Left cardiac atrium (tissue), 4 donors: ENCODE measurements around the gene ODR4. TPM values are rescaled to one million over a fixed set of nuclear protein-coding genes. Genes with fewer than 3 reads are reported as not detected.
A peak's percentile ranks its signal among the peaks of the same experiment; 100 is the strongest.
"Not testable (repeated sequence)": the region's sequence is repeated elsewhere in the genome, so short reads cannot be mapped to it uniquely, and the experiment has no call there.

ENCODE experiments used
- ATAC-seq, 2 donors: fragments of 200-7000 bp; cut with Tn5 transposase; one replicate each; pipeline ENCODE4 v1.9.1; 2020; ENCODE audit warnings: mild to moderate bottlenecking in 2 of 2, moderate library complexity in 2 of 2
- DNase-seq: peaks from one replicate; pipeline ENCODE4 v3.0.0-alpha.2; 2020
- intact Hi-C, 2 donors: fragments of 100-400 bp; cut with DNase I; formaldehyde crosslinking; loops; one replicate each; pipeline versions ENCODE4 v1.14.1 to v1.15.1; 2022 to 2023
- total RNA-seq, 2 donors: library from RNA; stranded (reverse); fragmentation: NEBNext Ultra II Directional; extraction: Animal tissue kit (Norgen Biotek cat#: 25700); gene quantifications; one replicate each; pipeline ENCODE4 v1.2.1, GENCODE V29; 2021
- donor health status: DM: no; HTN: yes; CAD: no.
- donor health status: DM: no; HTN: yes; CAD: no; lungs with severe emphysema.
- donor health status: DM: yes; HTN: yes; CAD: no.
- donor health status: Dilated cardiomyopathy.

ODR4 gene
- total RNA-seq, 2 donors from 2014 or later, result 13.3 to 15.7 TPM

DNA sequence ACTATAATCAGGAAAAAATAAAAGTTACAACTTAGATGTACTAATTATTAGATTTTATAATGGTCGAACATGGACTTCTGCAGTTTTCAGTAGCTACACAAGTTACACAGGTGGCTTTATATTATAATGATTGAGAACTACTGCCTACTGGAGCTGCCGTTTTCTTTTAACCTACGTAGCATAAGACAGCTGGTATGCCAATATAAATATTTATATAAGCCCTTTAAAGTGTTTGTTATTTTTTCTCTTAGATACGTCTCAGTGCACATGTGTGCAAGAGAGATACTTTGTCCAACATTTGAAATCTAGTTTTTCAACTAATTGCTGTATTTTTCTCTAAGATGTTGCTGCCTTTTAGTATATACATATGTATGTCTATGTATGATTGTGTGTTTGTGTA lies 42.9 kb downstream of the ODR4 start:
- intact Hi-C loops, result no loop called here
- no peak for DNase-seq
- ATAC-seq, result no peak

DNA sequence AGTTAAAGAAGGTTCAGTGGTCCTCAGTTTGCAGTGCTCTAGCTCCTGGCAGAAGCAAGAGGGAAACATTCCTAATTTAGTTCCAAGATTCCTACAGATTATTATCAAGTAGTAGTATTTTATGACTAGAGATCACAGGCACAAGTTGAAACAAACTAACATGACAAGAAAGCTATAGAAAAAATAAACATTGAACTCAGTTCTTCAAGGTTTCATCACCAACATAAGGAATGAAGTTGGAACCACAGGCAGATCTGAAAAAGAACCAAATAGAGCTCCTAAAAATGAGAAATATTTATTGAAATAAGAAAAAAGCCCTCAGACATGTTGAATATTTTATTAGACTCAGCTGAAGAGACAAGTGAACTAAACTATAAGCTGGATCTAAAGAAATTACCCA lies 44.7 kb downstream of the ODR4 start:
- no peak for DNase-seq
- intact Hi-C loops, result no loop called here
- no peak for ATAC-seq

DNA sequence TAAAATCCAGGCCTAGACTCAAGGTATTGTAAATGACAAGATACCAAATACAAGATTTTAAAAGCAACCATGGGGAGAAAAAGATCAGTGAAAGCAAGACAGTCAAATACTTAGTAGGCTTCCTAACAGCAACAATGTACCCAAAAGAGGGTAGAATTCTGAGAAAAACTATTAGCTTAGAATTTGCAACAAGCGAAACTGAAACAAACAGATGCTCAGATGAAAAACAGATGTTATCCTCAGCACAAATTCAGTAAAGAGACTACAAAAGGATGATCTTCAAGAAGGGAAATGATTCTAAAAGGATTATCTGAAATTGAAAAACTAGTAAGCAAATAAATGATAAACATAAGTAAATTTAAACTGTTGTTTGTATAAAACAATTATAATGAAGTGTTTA lies 45.3 kb downstream of the ODR4 start:
- no peak for DNase-seq
- intact Hi-C loops, result no loop called here
- ATAC-seq, result no peak

DNA sequence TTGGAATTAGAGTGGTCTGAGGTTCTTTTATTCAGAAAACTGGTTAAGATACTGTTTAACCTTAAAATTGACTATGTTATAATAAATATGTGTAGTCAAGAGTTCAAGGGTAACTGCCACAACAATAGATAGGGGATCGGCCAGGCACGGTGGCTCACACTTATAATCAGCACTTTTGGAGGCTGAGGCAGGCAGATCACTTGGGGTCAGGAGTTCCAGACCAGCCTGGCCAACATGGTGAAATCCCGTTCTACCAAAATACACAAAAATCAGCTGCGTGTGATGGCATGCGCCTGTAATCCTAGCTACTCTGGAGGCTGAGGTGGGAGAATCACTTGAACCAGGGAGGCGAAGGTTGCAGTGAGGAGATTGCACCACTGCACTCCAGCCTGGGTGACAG lies 45.8 kb downstream of the ODR4 start:
- ATAC-seq (no peak), DNase-seq (no peak)
- intact Hi-C loops, result no loop called here

DNA sequence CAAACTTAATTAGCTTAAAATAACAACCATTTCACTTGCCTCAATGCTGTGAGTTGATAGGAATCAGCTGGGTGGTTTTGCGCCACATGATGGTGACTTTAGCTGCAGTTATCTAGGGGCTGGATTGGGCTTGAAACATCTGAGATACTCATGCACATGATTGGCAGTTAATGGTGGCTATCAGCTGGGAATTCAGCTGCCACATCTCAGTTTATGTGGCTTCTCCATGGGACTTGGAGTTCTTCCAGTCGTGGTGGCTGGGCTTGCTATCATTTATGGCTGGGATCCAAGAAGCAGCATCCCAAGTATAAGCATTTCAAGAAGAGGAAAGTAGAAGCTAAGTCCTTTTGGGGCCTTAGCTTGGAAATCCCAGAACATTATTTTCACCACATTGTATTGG lies 48.9 kb downstream of the ODR4 start:
- intact Hi-C loops, result no loop called here
- DNase-seq, result peak; percentile 34
- peak; percentile 80 to 88 for ATAC-seq

DNA sequence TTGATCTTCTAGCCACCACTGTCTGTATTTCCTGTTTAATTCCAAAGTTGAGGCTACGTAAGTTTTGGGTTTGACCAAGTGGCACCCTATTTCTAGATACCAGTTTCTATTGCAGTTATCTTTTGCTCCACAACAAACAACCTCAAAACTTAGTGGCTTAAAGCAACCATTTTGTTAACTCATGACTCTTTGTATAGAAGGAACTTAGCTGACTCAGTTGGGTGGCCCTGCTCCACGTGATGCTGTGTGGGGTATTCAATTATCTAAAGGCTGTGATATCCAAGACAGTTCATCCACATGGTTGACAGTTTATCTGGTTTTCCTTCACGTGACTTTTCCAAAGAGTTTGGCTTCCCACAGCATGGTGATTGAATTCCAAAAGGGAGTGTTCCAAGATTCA lies 50.5 kb downstream of the ODR4 start:
- intact Hi-C loops, result no loop called here
- ATAC-seq, result no peak

DNA sequence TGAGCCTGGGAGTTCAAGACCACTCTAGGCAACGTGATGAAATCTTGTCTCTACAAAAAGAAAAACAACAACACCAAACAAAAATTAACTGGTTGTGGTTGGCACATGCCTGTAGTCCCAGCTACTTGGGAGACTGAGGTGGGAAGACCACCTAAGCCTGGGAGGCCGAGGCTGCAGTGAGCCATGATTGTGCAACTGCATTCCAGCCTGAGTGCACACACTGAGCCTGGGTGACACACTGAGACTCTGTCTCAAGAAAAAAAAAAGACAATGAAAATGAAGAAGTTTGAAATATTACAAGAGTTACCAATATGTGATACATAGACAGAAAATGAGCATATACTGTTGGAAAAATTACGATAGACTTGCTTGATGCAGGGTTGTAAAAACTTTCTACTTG lies 53.4 kb downstream of the ODR4 start:
- ATAC-seq, result no peak
- intact Hi-C loops, result no loop called here

More for the DNA sequence above, 50.5 kb downstream of the ODR4 start:
- DNase-seq, result no peak

DNA sequence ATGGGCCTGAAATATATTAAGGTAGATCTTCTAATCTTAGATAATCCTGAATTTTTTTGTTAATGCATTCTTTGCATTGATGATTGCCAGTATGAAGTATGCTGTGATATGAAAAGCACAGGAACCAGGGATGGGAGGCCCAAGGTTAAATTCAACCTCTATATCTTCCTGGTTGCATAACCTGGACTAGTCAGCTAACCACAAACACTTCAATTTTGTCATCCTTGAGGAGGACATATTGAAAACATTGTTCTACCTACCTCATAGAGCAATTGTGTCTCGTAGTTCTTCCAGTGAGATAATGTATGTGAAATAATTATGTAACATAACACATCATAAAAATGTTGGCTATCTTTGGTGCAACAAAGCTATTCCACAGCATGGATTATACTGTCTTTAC lies 59.7 kb downstream of the ODR4 start:
- no peak for ATAC-seq
- no peak for DNase-seq
- intact Hi-C loops, result no loop called here

More for the DNA sequence above, 53.4 kb downstream of the ODR4 start:
- no peak for DNase-seq

DNA sequence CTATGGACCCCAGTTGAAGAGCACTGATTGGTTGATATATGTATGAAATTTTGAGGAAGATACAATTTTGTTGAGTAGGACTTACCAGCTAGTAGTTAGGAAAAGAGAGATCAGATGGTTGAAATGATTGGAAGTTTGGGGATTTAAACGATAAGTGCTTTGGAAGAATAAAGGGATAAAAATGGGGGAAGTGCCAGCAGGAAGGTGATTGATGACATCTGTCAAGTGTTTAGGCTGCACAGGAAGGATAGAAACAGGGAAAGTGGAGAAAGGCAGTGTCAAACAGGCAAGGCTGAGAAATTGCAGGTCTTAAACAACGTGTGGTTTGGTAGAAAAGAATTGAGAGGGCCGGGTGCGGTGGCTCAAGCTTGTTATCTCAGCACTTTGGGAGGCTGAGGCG lies 62.9 kb downstream of the ODR4 start:
- no peak for ATAC-seq
- intact Hi-C loops, result no loop called here
- DNase-seq, result no peak

DNA sequence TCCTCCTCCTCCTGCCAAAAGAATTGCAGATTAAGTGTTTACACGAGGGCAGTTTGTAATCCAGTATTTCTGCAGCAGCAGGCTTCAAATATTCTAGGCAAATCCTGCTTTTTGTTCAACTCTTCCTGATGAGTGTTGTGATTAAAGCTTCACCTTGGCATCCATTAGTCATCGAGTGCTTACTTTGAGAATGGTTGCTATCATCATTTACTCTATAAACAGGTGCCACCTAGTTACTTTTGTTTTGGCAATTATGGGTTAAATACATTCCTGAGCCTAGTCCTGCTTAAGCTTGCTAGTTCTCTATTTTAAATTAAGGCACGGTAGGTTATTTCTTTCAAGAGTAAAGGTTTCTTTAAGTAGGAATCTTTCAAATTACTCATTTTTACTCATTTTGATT lies 64.9 kb downstream of the ODR4 start:
- DNase-seq (no peak), ATAC-seq (no peak)
- intact Hi-C loops, result no loop called here

DNA sequence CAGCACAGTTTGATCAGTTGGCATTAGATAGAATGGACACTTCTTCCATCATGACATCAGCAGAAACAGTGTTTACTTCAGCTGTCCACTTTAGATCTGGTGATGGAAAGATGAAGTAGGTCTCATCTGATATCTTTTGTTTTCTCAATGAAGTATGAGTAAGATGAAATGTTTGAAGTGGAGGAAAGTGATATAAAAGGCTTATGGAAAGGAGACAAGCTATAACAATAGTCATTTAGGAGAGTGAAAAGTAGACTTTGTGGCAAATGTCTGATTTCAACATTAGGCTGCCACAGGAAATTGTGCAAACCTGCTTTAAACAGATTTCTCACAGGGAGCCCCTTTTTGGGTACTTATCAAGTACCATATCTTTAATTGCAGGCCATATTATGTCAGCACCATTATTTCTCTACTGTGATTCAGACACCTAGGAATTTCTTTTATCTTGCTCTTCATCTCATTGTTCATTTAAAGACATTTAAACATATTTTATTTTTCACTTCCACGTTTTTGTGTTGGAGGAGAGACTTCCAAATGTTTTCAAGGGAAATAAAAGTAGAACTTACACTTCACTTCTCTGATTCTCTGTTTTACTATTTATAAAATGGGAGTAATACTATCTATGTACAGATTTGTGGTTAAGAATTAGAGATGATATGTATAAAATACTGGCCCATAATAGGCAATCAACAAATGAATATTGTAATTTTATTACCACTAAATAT lies 67.2 kb downstream of the ODR4 start:
- ATAC-seq, result no peak
- intact Hi-C loops, result no loop called here
- DNase-seq, result no peak

DNA sequence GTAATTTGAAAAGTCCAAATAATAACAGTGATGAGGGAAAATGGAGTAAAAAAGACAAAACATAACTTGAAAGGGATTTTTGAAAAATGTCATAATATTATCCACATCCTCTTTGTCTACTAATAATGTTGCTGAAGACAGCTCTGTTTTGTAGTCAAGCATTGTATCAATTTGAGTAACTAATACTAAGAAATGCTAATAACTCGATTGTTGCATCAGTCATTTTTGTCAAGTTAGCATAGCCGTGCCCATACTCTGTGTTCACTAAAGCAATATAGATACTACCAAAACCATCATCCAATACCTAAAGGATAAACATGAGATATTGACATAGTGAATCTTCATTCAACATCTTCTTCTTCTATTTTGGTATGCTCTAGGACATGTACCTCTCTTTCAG lies 68.0 kb downstream of the ODR4 start:
- ATAC-seq, result no peak
- no peak for DNase-seq
- intact Hi-C loops, result no loop called here

DNA sequence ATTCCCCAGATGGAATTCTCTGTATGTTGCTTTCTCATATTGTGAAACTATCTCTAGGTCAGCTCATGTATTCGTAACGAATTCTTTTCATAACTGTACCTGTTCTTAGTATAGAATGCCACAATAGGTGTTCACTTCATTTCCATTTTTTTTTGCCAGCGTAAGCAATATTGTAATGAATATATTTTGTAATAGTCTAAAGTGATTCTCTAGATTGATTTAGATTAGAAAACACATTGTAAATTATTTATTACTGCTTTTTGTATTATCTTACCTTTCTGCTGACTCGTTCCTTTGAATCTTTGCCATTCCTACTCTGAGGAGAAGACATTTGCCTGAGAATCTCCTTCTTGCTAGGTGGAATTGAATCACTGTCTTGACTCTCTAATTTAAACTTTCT lies 70.5 kb downstream of the ODR4 start:
- intact Hi-C loops, result no loop called here
- ATAC-seq (no peak), DNase-seq (no peak)

DNA sequence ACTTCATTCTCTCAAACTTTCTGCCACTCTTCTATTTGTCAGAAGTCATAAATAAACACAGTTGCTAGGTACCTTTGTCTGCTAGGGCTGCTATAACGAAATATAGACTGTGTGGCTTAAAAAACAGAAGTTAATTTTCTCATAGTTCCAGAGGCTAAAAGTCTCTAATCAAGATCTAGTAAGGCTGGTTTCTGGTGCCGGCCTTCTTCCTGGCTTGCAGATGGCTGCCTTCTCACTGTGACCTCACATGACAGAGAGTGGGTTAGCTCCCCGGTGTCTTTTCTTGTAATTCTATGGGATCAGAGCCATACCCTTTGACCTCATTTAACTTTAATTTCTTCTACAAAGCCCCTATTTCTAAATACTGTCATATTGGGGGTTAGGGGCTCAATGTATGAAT lies 79.3 kb downstream of the ODR4 start:
- DNase-seq, result no peak
- intact Hi-C loops, result no loop called here
- no peak for ATAC-seq

DNA sequence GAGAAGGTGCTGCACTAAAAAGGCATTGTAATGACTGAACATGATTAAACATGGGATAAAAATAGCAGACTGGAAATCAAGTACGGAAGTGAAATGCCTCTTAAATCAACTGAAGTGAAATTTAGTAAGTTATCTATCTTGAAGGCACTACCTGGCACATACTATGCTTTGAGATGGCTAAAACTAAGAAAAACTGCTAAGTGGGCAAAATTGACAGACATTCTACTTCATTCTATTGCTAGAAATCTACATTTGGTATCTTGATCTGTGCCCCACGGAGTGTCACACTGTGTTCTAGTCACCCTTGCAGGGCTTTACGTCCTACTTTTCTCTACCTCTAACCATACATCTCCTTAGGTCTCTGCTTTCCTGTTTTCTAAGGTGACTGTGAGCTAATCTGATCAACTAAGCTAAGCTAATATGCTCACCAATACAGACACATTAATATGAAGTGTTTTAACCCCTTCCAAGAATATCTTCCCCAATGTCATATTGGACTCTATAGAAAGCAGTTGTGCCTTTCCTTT lies 81.2 kb downstream of the ODR4 start:
- no peak for DNase-seq
- intact Hi-C loops, result no loop called here
- no peak for ATAC-seq

DNA sequence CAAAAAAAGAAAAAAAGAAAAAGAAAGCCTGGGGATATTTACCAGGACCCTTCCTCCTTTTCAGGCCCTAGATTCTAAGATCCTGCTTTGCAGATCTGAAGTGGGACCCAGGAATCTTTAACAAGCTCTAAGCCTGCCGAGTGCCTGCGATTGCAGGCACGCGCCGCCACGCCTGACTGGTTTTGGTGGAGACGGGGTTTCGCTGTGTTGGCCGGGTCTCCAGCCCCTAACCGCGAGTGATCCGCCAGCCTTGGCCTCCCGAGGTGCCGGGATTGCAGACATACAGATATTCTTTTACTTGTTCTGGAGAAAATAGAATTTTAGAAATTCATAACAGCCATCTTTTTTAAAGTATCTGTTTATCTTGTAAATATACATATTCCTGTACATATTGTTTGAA lies 83.5 kb downstream of the ODR4 start:
- DNase-seq, ATAC-seq, intact Hi-C loops: not testable (repeated sequence)

DNA sequence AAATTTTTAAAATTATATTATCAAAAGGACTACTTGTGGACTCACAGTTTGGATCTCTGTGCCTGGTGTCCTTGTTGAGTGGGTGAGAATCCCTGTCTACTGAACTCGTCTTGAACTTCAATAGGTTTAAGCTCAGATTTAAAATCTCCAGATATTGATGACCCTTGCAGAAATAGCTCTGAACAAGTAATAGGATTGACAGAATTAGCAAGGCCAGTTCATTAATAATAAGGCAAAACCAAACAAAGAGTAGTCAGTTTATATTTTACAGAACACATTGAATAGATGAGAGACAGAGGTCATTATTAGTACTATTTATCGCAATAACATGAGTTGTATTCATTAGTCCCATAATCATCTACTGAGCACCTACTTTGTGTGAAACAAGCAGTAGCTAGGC lies 85.4 kb downstream of the ODR4 start, which contains the start of gene PDC:
PDC (minus strand) TSS at position 101 of the 400 bp plus-strand sequence. CDS start 11,655 bp downstream, outside the sequence.
- intact Hi-C loops, result no loop called here
- ATAC-seq (no peak), DNase-seq (no peak)

DNA sequence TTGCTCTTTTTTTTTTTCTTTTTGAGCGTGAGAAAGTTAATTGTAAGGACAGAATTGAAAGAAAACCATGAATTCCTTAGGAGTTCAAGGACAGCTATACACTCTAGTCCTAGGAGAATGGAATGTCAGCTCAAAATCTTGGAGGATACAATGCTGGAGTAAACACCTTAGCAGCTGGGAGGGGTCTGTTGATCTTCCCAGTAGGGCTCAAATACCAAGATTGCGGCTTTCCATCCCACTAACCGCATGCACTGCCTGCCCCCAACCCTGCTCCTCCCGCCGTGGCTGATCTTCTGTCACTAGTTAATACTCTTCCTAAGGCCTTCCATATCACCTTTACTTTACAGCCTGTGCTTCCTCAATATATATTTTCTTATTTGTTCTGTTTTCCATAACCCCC lies 87.9 kb downstream of the ODR4 start:
- intact Hi-C loops, result no loop called here
- DNase-seq, result no peak
- ATAC-seq, result no peak

DNA sequence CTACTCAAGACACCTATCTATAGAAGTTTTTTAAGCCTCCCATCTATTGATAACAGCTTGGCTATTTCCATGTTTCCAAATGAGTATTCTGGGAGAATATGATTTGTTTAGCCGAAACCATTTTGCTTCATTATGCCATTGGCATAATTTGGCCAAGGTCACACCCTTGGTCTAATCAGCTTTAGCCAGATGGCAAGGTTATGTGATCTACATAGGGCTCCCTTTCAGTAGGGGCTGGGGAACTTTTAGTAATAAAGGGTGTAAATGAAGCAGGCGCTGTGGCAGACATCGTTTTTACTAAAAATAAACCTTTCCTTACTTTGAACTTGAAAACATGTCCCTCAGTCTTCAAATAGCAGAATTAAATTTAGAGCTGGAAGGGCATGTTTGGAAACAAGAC lies 88.3 kb downstream of the ODR4 start:
- no peak for DNase-seq
- no peak for ATAC-seq
- intact Hi-C loops, result no loop called here

DNA sequence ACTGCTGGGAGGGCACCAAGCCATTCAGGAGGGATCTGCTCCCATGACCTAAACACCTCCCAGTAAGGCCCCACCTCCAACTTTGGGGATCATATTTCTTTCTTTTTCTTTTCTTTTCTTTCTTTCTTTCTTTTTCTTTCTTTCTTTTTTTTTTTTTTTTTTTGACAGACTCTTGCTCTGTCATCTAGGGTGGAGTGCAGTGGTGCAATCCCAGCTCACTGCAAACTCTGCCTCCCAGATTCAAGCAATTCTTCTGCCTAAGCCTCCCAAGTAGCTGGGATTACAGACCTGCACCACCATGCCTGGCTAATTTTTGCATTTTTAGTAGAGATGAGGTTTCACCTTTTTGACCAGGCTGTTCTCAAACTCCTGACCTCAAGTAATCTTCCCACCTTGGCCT lies 89.9 kb downstream of the ODR4 start:
- intact Hi-C loops, ATAC-seq, DNase-seq: not testable (repeated sequence)

DNA sequence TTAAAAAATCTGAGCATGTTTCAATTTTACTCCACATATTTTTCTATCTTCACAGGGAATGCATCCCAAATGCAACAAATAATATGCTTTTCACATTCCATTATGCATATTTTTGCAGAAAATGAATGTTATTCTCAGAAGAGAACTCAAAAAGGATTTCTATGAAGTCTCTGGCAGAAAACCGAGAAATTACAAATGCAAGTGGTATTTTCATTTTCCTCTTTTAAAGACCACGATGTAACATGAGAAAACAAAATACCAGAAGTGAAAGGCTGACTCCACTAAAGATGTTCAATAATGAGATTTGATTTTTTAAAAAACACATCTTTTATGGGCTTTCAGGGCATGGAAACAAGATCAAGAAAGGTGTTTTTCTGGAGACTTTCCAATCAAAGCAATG lies 90.3 kb downstream of the ODR4 start:
- intact Hi-C loops, result no loop called here
- ATAC-seq, result no peak
- DNase-seq, result no peak
